Neuronal stem cell (in vitro differentiated cells): ENCODE measurements around the gene OSBPL10.

Source experiments
- DNase-seq: peaks from one replicate; pipeline ENCODE4 v3.0.0-alpha.2; 2013; ENCODE audit warnings: low spot score
- H2AFZ ChIP-seq: one replicate; pipeline ENCODE4 v1.6.1; 2013; ENCODE audit warnings: mild to moderate bottlenecking, low read length, inconsistent platforms
- H2AK5ac ChIP-seq: 2 replicates; pipeline ENCODE4 v1.6.1; 2013; ENCODE audit warnings: low read depth, mild to moderate bottlenecking, inconsistent platforms, low read length, moderate library complexity, mixed read lengths
- H2BK120ac ChIP-seq: 2 replicates; pipeline ENCODE4 v1.6.1; 2013; ENCODE audit warnings: low read depth, mild to moderate bottlenecking, inconsistent platforms, low read length, moderate library complexity, mixed read lengths
- H2BK12ac ChIP-seq: one replicate; pipeline ENCODE4 v1.6.1; 2013; ENCODE audit warnings: low read length, inconsistent platforms
- H2BK15ac ChIP-seq: 2 replicates; pipeline ENCODE4 v1.6.1; 2013; ENCODE audit warnings: mild to moderate bottlenecking, low read length, inconsistent platforms, mixed read lengths
- H2BK5ac ChIP-seq: one replicate; pipeline ENCODE4 v1.6.1; 2013; ENCODE audit warnings: inconsistent platforms, mild to moderate bottlenecking, low read length, moderate library complexity
- H3K14ac ChIP-seq: one replicate; pipeline ENCODE4 v1.6.1; 2013; ENCODE audit warnings: low read length, inconsistent platforms
- H3K18ac ChIP-seq: 2 replicates; pipeline ENCODE4 v1.6.1; 2013; ENCODE audit warnings: low read length, inconsistent platforms
- H3K23ac ChIP-seq: 2 replicates; pipeline ENCODE4 v1.6.1; 2013; ENCODE audit warnings: low read depth, mild to moderate bottlenecking, mixed read lengths, low read length, inconsistent platforms; ENCODE audit not compliant: poor library complexity
- H3K27ac ChIP-seq: replicated peaks from 3 replicates; pipeline ENCODE4 v1.5.1; 2013; ENCODE audit warnings: low read length, inconsistent platforms
- H3K27me3 ChIP-seq, 3 experiments: 2 replicates each; pipeline ENCODE4 v1.6.1; 2013; ENCODE audit warnings: low read length in 3 of 3, mild to moderate bottlenecking in 2 of 3, inconsistent platforms in 1 of 3, low read depth in 1 of 3, mixed read lengths in 1 of 3, moderate library complexity in 1 of 3; ENCODE audit not compliant: control insufficient read depth in 3 of 3, insufficient read depth in 3 of 3
- H3K36me3 ChIP-seq, 2 donors: replicated peaks in 1 of 2; 2 replicates each; pipeline ENCODE4 v1.6.1; 2013; ENCODE audit warnings: low read length in 2 of 2; ENCODE audit not compliant: control insufficient read depth in 2 of 2, insufficient read depth in 2 of 2
- H3K4ac ChIP-seq: 2 replicates; pipeline ENCODE4 v1.6.1; 2013; ENCODE audit warnings: inconsistent platforms, mild to moderate bottlenecking, low read length, moderate library complexity
- H3K4me1 ChIP-seq, 2 donors: 1 replicate in 1 of 2; 2 replicates in 1 of 2; pipeline ENCODE4 v1.6.1; 2013; ENCODE audit warnings: low read length in 2 of 2, low read depth in 1 of 2; ENCODE audit not compliant: control insufficient read depth in 2 of 2, insufficient read depth in 1 of 2
- H3K4me2 ChIP-seq: one replicate; pipeline ENCODE4 v1.6.1; 2013; ENCODE audit warnings: mild to moderate bottlenecking, low read length, inconsistent platforms; ENCODE audit not compliant: insufficient read depth, poor library complexity, severe bottlenecking
- H3K4me3 ChIP-seq, 2 donors: 2 replicates each; pipeline ENCODE4 v1.5.1; 2013; ENCODE audit warnings: low read length in 2 of 2, mild to moderate bottlenecking in 2 of 2, inconsistent platforms in 1 of 2, moderate library complexity in 1 of 2
- H3K79me1 ChIP-seq: one replicate; pipeline ENCODE4 v1.6.1; 2013; ENCODE audit warnings: low read depth, mild to moderate bottlenecking, inconsistent platforms, low read length, moderate library complexity
- H3K9ac ChIP-seq: one replicate; pipeline ENCODE4 v1.6.1; 2013; ENCODE audit warnings: mild to moderate bottlenecking, low read depth, low read length, inconsistent platforms; ENCODE audit not compliant: poor library complexity
- H3K9me3 ChIP-seq, 2 donors: replicated peaks in 1 of 2; 2 replicates each; pipeline versions ENCODE3 to v1.6.1; 2013; ENCODE audit warnings: low read length in 2 of 2, mild to moderate bottlenecking in 2 of 2, inconsistent platforms in 1 of 2, low read depth in 1 of 2, mixed read lengths in 1 of 2, moderate library complexity in 1 of 2; ENCODE audit not compliant: control insufficient read depth in 2 of 2, insufficient read depth in 1 of 2
- H4K8ac ChIP-seq: one replicate; pipeline ENCODE4 v1.6.1; 2013; ENCODE audit warnings: low read depth, mild to moderate bottlenecking, inconsistent platforms, low read length, moderate library complexity
- H4K91ac ChIP-seq: one replicate; pipeline ENCODE4 v1.6.1; 2013; ENCODE audit warnings: low read length, low read depth, mild to moderate bottlenecking, inconsistent platforms; ENCODE audit not compliant: poor library complexity
- WGBS, 2 donors: extraction: QIAGEN DNeasy Blood & Tissue Kit; methylation state at CpG; one replicate each; pipeline ENCODE4 v1.1.7; 2013; ENCODE audit warnings: missing lambda C conversion rate in 2 of 2, mixed read lengths in 1 of 2; ENCODE audit not compliant: insufficient read length in 2 of 2, insufficient replicate concordance in 1 of 2; ENCODE audit errors: extremely low coverage in 2 of 2; 5-methylcytosine and 5-hydroxymethylcytosine counted together

Gene OSBPL10

GRCh38 chr3:31879365-31879764 lies 101.7 kb downstream of the OSBPL10 start:
- Histone ChIP-seq H3K27ac (no peak overlapping the region), H2AFZ (no peak overlapping the region), H3K14ac (no peak overlapping the region), H2BK12ac (no peak overlapping the region), H2BK5ac (no peak overlapping the region), H3K9me3 (peaks cover 0 to 2% of the 10 kb centered on the region in 2 donors), H2AK5ac (no peak overlapping the region), H2BK120ac (no peak overlapping the region), H3K18ac (no peak overlapping the region), H4K8ac (no peak overlapping the region), H3K4me3 (no peak overlapping the region), H4K91ac (no peak overlapping the region), H3K79me1 (no peaks in the 10 kb centered on the region), H3K23ac (no peak overlapping the region), H3K27me3 (no peaks in the 10 kb centered on the region), H3K9ac (no peak overlapping the region), H3K4me1 (peaks cover 0 to 4% of the 10 kb centered on the region in 2 donors), H3K36me3 (no peaks in the 10 kb centered on the region), H2BK15ac (no peak overlapping the region), H3K4ac (no peak overlapping the region), H3K4me2 (no peak overlapping the region)
- DNase-seq, result no peak
- WGBS, 2 donors, result no CpG with 5 or more reads among the region's 6 CpGs

GRCh38 chr3:31878231-31878838 lies 102.7 kb downstream of the OSBPL10 start:
- Histone ChIP-seq H3K27me3 (no peaks in the 10 kb centered on the region), H3K9me3 (peaks cover 0 to 2% of the 10 kb centered on the region in 2 donors), H4K8ac (no peak overlapping the region), H2AFZ (no peak overlapping the region), H3K14ac (no peak overlapping the region), H3K9ac (no peak overlapping the region), H3K27ac (no peak overlapping the region), H2BK12ac (no peak overlapping the region), H3K4ac (no peak overlapping the region), H3K4me1 (peaks cover 0 to 4% of the 10 kb centered on the region in 2 donors), H3K79me1 (no peaks in the 10 kb centered on the region), H2BK5ac (no peak overlapping the region), H3K23ac (no peak overlapping the region), H2AK5ac (no peak overlapping the region), H4K91ac (no peak overlapping the region), H2BK120ac (no peak overlapping the region), H3K4me3 (no peak overlapping the region), H3K36me3 (no peaks in the 10 kb centered on the region), H3K4me2 (no peak overlapping the region), H3K18ac (no peak overlapping the region), H2BK15ac (no peak overlapping the region)
- WGBS, 2 donors, result no CpG with 5 or more reads among the region's 7 CpGs
- DNase-seq, result no peak

GRCh38 chr3:31876331-31876730 lies 104.7 kb downstream of the OSBPL10 start:
- H4K8ac ChIP-seq, result no peak overlapping the region
- no peak overlapping the region for H3K14ac ChIP-seq
- no peak overlapping the region for H3K23ac ChIP-seq
- no peak for DNase-seq
- no CpG with 5 or more reads among the region's 7 CpGs for WGBS, 2 donors
- H3K27ac ChIP-seq, result no peak overlapping the region
- no peak overlapping the region for H2BK5ac ChIP-seq
- no peak overlapping the region for H3K9ac ChIP-seq
- no peak overlapping the region for H2AFZ ChIP-seq
- H3K4me3 ChIP-seq, result no peak overlapping the region
- no peak overlapping the region for H2BK120ac ChIP-seq
- no peaks in the 10 kb centered on the region for H3K79me1 ChIP-seq
- H2AK5ac ChIP-seq, result no peak overlapping the region
- H3K4me1 ChIP-seq, result peaks cover 0 to 4% of the 10 kb centered on the region in 2 donors
- no peaks in the 10 kb centered on the region for H3K27me3 ChIP-seq
- H3K36me3 ChIP-seq, result no peaks in the 10 kb centered on the region
- H4K91ac ChIP-seq, result no peak overlapping the region
- no peak overlapping the region for H2BK12ac ChIP-seq
- H3K4me2 ChIP-seq, result no peak overlapping the region
- H3K4ac ChIP-seq, result no peak overlapping the region
- no peak overlapping the region for H2BK15ac ChIP-seq
- no peak overlapping the region for H3K18ac ChIP-seq
- H3K9me3 ChIP-seq, result peaks cover 0 to 2% of the 10 kb centered on the region in 2 donors

GRCh38 chr3:31875437-31875836 lies 105.6 kb downstream of the OSBPL10 start:
- Histone ChIP-seq H3K27me3 (no peaks in the 10 kb centered on the region), H3K23ac (no peak overlapping the region), H2BK15ac (no peak overlapping the region), H2AK5ac (no peak overlapping the region), H4K91ac (no peak overlapping the region), H3K9me3 (no peaks in the 10 kb centered on the region), H2BK12ac (no peak overlapping the region), H3K18ac (no peak overlapping the region), H3K9ac (no peak overlapping the region), H2BK120ac (no peak overlapping the region), H3K27ac (no peak overlapping the region), H3K4me1 (peaks cover 0 to 4% of the 10 kb centered on the region in 2 donors), H2BK5ac (no peak overlapping the region), H2AFZ (no peak overlapping the region), H3K79me1 (no peaks in the 10 kb centered on the region), H3K4me3 (no peak overlapping the region), H3K4ac (no peak overlapping the region), H3K36me3 (no peaks in the 10 kb centered on the region), H3K4me2 (no peak overlapping the region), H3K14ac (no peak overlapping the region), H4K8ac (no peak overlapping the region)
- WGBS, 2 donors, result no CpG with 5 or more reads among the region's 2 CpGs
- DNase-seq, result no peak
